ENCODE data around the gene ACOT13.
"Not testable (repeated sequence)": the region's sequence is repeated elsewhere in the genome, so short reads cannot be mapped to it uniquely, and the experiment has no call there.

ACOT13 gene

DNA sequence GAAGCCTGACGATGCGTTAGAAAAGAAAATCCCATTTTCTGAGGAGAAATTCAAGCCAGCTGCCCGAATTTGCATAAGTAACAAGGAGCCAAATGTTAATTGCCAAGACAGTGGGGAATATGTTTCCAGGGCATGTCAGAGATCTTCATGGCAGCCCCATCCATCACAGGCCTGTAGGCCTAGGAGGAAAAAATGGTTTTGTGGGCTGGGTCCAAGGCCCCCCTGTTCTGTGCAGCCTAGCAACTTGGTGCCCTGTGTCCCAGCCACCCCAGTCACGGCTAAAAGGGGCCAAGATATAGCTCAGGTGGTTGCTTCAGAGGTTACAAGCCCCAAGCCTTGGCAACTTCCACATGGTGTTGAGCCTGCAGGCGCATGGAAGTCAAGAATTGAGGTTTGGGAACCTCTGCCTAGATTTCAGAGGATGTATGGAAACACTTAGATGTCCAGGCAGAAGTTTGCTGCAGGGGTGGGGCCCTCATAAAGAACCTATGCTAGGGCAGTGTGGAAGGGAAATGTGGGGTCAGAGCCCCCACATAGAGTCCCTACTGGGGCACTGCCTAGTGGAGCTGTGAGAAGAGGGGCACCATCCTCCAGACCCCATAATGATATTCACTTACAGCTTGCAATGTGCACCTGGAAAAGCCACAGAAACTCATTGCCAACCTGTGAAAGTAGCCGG is 64.7 kb downstream of the ACOT13 start:
- no CpG with 5 or more reads among the region's 6 CpGs for WGBS, 2 donors (ENCODE audit: extremely low coverage in 2 of 2, insufficient read length in 2 of 2, insufficient replicate concordance in 1 of 2)

DNA sequence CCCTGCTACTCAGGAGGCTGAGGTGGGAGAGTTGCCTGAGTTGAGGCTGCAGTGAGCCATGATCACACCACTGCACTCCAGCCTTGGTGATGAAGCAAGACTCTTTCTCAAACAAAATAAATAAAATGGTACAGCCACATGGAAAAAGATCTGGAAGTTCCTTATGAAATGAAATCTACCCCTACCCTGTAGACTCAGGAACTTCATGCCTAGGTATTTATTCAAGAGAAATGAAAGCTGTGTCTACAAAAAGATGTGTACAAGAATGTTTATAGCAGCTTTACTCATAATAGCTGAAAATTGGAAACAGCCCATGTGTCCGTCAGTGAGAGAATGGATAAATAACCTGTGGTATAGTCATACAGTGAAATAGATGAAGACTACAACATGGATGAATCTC is 67.3 kb downstream of the ACOT13 start:
- H4K8ac ChIP-seq (ENCODE audit: low read depth, low read length), result no peak overlapping the region
- no peak overlapping the region for H2AK5ac ChIP-seq (ENCODE audit: low read depth, low read length)
- H3K4ac ChIP-seq (ENCODE audit: low read length), result no peak overlapping the region
- no peak overlapping the region for H2BK5ac ChIP-seq (ENCODE audit: low read length)
- H2AFZ ChIP-seq (ENCODE audit: low read length), result no peak overlapping the region
- H3K4me1 ChIP-seq (ENCODE audit: control insufficient read depth in 2 of 2, insufficient read depth in 1 of 2, low read depth in 1 of 2, low read length in 2 of 2), result no peaks in the 10 kb centered on the region
- H3K4me3 ChIP-seq (ENCODE audit: low read length in 2 of 2), result no peak overlapping the region
- no peak overlapping the region for H2BK12ac ChIP-seq (ENCODE audit: low read length)
- H3K18ac ChIP-seq (ENCODE audit: low read length), result no peak overlapping the region
- H3K23ac ChIP-seq (ENCODE audit: low read depth, low read length, poor library complexity), result no peak overlapping the region
- WGBS, 2 donors (ENCODE audit: extremely low coverage in 2 of 2, insufficient read length in 2 of 2, insufficient replicate concordance in 1 of 2), result no CpG with 5 or more reads among the region's 1 CpG
- H3K4me2 ChIP-seq (ENCODE audit: insufficient read depth, low read length, poor library complexity, severe bottlenecking), result no peak overlapping the region
- H4K91ac ChIP-seq (ENCODE audit: low read depth, low read length, poor library complexity), result no peak overlapping the region
- peaks cover 0 to under 1% (median 0%) of the 10 kb centered on the region in 3 experiments for H3K27me3 ChIP-seq (ENCODE audit: control insufficient read depth in 3 of 3, insufficient read depth in 3 of 3, low read depth in 1 of 3, low read length in 3 of 3)
- H3K9ac ChIP-seq (ENCODE audit: low read depth, low read length, poor library complexity), result no peak overlapping the region
- H2BK15ac ChIP-seq (ENCODE audit: low read length), result no peak overlapping the region
- DNase-seq (ENCODE audit: low spot score), result no peak
- H3K36me3 ChIP-seq (replicated peaks in 1 of 2; ENCODE audit: control insufficient read depth in 2 of 2, insufficient read depth in 2 of 2, low read length in 2 of 2), result no peaks in the 10 kb centered on the region
- H2BK120ac ChIP-seq (ENCODE audit: low read depth, low read length), result no peak overlapping the region
- no peaks in the 10 kb centered on the region for H3K79me1 ChIP-seq (ENCODE audit: low read depth, low read length)
- peaks cover 5 to 10% of the 10 kb centered on the region in 2 donors for H3K9me3 ChIP-seq (replicated peaks in 1 of 2; ENCODE audit: control insufficient read depth in 2 of 2, insufficient read depth in 1 of 2, low read depth in 1 of 2, low read length in 2 of 2)
- no peak overlapping the region for H3K14ac ChIP-seq (ENCODE audit: low read length)
- H3K27ac ChIP-seq (replicated peaks; ENCODE audit: low read length), result no peak overlapping the region

More for the DNA sequence above, 64.7 kb downstream of the ACOT13 start:
- not testable (repeated sequence) for H2AFZ ChIP-seq (ENCODE audit: low read length); H4K91ac ChIP-seq (ENCODE audit: low read depth, low read length, poor library complexity); H3K4me2 ChIP-seq (ENCODE audit: insufficient read depth, low read length, poor library complexity, severe bottlenecking); H3K27me3 ChIP-seq (ENCODE audit: control insufficient read depth in 3 of 3, insufficient read depth in 3 of 3, low read depth in 1 of 3, low read length in 3 of 3); H2BK5ac ChIP-seq (ENCODE audit: low read length); H3K14ac ChIP-seq (ENCODE audit: low read length); H3K27ac ChIP-seq (replicated peaks; ENCODE audit: low read length); H2BK15ac ChIP-seq (ENCODE audit: low read length); DNase-seq (ENCODE audit: low spot score); H2BK12ac ChIP-seq (ENCODE audit: low read length); H2BK120ac ChIP-seq (ENCODE audit: low read depth, low read length); H4K8ac ChIP-seq (ENCODE audit: low read depth, low read length); H3K4me3 ChIP-seq (ENCODE audit: low read length in 2 of 2); H3K18ac ChIP-seq (ENCODE audit: low read length); H3K4ac ChIP-seq (ENCODE audit: low read length); H2AK5ac ChIP-seq (ENCODE audit: low read depth, low read length); H3K23ac ChIP-seq (ENCODE audit: low read depth, low read length, poor library complexity); H3K9ac ChIP-seq (ENCODE audit: low read depth, low read length, poor library complexity); H3K79me1 ChIP-seq (ENCODE audit: low read depth, low read length); H3K36me3 ChIP-seq (replicated peaks in 1 of 2; ENCODE audit: control insufficient read depth in 2 of 2, insufficient read depth in 2 of 2, low read length in 2 of 2); H3K4me1 ChIP-seq (ENCODE audit: control insufficient read depth in 2 of 2, insufficient read depth in 1 of 2, low read depth in 1 of 2, low read length in 2 of 2)
- H3K9me3 ChIP-seq (replicated peaks in 1 of 2; ENCODE audit: control insufficient read depth in 2 of 2, insufficient read depth in 1 of 2, low read depth in 1 of 2, low read length in 2 of 2), result peaks cover 5 to 10% of the 10 kb centered on the region in 2 donors

DNA sequence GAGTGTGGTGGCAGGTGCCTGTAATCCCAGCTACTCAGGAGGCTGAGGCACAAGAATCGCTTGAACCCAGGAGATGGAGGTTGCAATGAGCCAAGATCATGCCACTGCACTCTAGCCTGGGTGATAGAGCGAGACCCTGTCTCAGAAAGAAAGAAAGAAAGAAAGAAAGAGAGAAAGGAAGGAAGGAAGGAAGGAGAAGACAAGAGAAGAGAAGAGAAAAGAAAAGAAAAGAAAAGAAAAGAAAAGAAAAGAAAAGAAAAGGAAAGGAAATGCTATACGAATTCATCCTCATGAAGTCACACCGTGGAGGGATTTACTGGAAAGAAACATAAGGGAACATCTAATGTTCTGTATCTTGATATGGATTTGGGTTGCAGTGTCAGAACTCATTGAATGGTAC is 67.8 kb downstream of the ACOT13 start:
- H2BK15ac ChIP-seq (ENCODE audit: low read length); H3K27me3 ChIP-seq (ENCODE audit: control insufficient read depth in 3 of 3, insufficient read depth in 3 of 3, low read depth in 1 of 3, low read length in 3 of 3); H2BK120ac ChIP-seq (ENCODE audit: low read depth, low read length); H3K14ac ChIP-seq (ENCODE audit: low read length); H2BK5ac ChIP-seq (ENCODE audit: low read length); H4K91ac ChIP-seq (ENCODE audit: low read depth, low read length, poor library complexity); H4K8ac ChIP-seq (ENCODE audit: low read depth, low read length); H2AK5ac ChIP-seq (ENCODE audit: low read depth, low read length); H3K23ac ChIP-seq (ENCODE audit: low read depth, low read length, poor library complexity); H3K9ac ChIP-seq (ENCODE audit: low read depth, low read length, poor library complexity); H3K4me2 ChIP-seq (ENCODE audit: insufficient read depth, low read length, poor library complexity, severe bottlenecking); H3K18ac ChIP-seq (ENCODE audit: low read length); H3K36me3 ChIP-seq (replicated peaks in 1 of 2; ENCODE audit: control insufficient read depth in 2 of 2, insufficient read depth in 2 of 2, low read length in 2 of 2); H3K79me1 ChIP-seq (ENCODE audit: low read depth, low read length); H3K4ac ChIP-seq (ENCODE audit: low read length); H2BK12ac ChIP-seq (ENCODE audit: low read length); DNase-seq (ENCODE audit: low spot score); H3K27ac ChIP-seq (replicated peaks; ENCODE audit: low read length); H3K4me1 ChIP-seq (ENCODE audit: control insufficient read depth in 2 of 2, insufficient read depth in 1 of 2, low read depth in 1 of 2, low read length in 2 of 2); H3K4me3 ChIP-seq (ENCODE audit: low read length in 2 of 2); H2AFZ ChIP-seq (ENCODE audit: low read length): not testable (repeated sequence)
- no CpG with 5 or more reads among the region's 4 CpGs for WGBS, 2 donors (ENCODE audit: extremely low coverage in 2 of 2, insufficient read length in 2 of 2, insufficient replicate concordance in 1 of 2)
- H3K9me3 ChIP-seq (replicated peaks in 1 of 2; ENCODE audit: control insufficient read depth in 2 of 2, insufficient read depth in 1 of 2, low read depth in 1 of 2, low read length in 2 of 2), result peaks cover 5 to 10% of the 10 kb centered on the region in 2 donors

DNA sequence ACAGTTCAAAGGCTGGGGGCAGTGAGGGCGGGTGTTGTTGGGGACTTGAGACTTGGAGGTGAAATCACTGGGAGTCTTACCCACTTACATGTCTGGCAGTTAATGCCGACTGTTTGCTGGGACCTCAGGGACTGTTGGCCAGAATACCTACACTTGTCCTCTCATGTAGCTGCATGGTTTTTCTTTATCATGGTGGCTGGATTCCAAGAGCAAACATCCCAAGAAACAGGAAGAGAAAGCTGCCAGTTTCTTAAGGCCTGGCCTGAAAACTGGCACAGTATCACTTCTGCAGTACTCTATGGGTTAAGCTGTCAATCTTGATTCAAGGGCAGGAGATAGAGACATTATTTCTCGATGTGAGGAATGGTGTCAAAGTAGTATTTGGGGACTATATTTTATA is 71.9 kb downstream of the ACOT13 start:
- no peak overlapping the region for H3K27ac ChIP-seq (replicated peaks; ENCODE audit: low read length)
- H3K4me1 ChIP-seq (ENCODE audit: control insufficient read depth in 2 of 2, insufficient read depth in 1 of 2, low read depth in 1 of 2, low read length in 2 of 2), result no peaks in the 10 kb centered on the region
- H4K91ac ChIP-seq (ENCODE audit: low read depth, low read length, poor library complexity), result no peak overlapping the region
- H3K23ac ChIP-seq (ENCODE audit: low read depth, low read length, poor library complexity), result no peak overlapping the region
- no peak overlapping the region for H2AFZ ChIP-seq (ENCODE audit: low read length)
- H3K4ac ChIP-seq (ENCODE audit: low read length), result no peak overlapping the region
- no peak overlapping the region for H2AK5ac ChIP-seq (ENCODE audit: low read depth, low read length)
- no peak overlapping the region for H3K4me3 ChIP-seq (ENCODE audit: low read length in 2 of 2)
- H3K36me3 ChIP-seq (replicated peaks in 1 of 2; ENCODE audit: control insufficient read depth in 2 of 2, insufficient read depth in 2 of 2, low read length in 2 of 2), result no peaks in the 10 kb centered on the region
- no CpG with 5 or more reads among the region's 3 CpGs for WGBS, 2 donors (ENCODE audit: extremely low coverage in 2 of 2, insufficient read length in 2 of 2, insufficient replicate concordance in 1 of 2)
- no peak overlapping the region for H2BK120ac ChIP-seq (ENCODE audit: low read depth, low read length)
- no peak overlapping the region for H4K8ac ChIP-seq (ENCODE audit: low read depth, low read length)
- no peak overlapping the region for H2BK5ac ChIP-seq (ENCODE audit: low read length)
- H2BK15ac ChIP-seq (ENCODE audit: low read length), result no peak overlapping the region
- DNase-seq (ENCODE audit: low spot score), result no peak
- H3K9me3 ChIP-seq (replicated peaks in 1 of 2; ENCODE audit: control insufficient read depth in 2 of 2, insufficient read depth in 1 of 2, low read depth in 1 of 2, low read length in 2 of 2), result no peaks in the 10 kb centered on the region
- H3K18ac ChIP-seq (ENCODE audit: low read length), result peak overlapping the region; percentile 19
- H3K27me3 ChIP-seq (ENCODE audit: control insufficient read depth in 3 of 3, insufficient read depth in 3 of 3, low read depth in 1 of 3, low read length in 3 of 3), result peaks cover 0 to 3% (median 0%) of the 10 kb centered on the region in 3 experiments
- H3K79me1 ChIP-seq (ENCODE audit: low read depth, low read length), result no peaks in the 10 kb centered on the region
- H3K4me2 ChIP-seq (ENCODE audit: insufficient read depth, low read length, poor library complexity, severe bottlenecking), result no peak overlapping the region
- peak overlapping the region; percentile 44 for H3K9ac ChIP-seq (ENCODE audit: low read depth, low read length, poor library complexity)
- no peak overlapping the region for H2BK12ac ChIP-seq (ENCODE audit: low read length)
- H3K14ac ChIP-seq (ENCODE audit: low read length), result no peak overlapping the region

Data from neuronal stem cell (in vitro differentiated cells).